ENCODE measurements around the gene UBE2S. TPM values are rescaled to one million over a fixed set of nuclear protein-coding genes. Genes with fewer than 3 reads are reported as not detected.
A peak's percentile ranks its signal among the peaks of the same experiment; 100 is the strongest.
"Not testable (repeated sequence)": the region's sequence is repeated elsewhere in the genome, so short reads cannot be mapped to it uniquely, and the experiment has no call there.

UBE2S gene
- polyA plus RNA-seq, 1 experiment, result 28.9 TPM

- H3K4me3 ChIP-seq (ENCODE audit: low read depth, low read length), result no peak overlapping the region; the same call in 1 of the 2 replicates
- no peak overlapping the region for H3K27ac ChIP-seq (ENCODE audit: low read depth, low read length)
- peaks cover 28% of the 10 kb centered on the region for H3K27me3 ChIP-seq (ENCODE audit: control insufficient read depth, insufficient read depth, low read length)
- POLR2A ChIA-PET, result interaction anchor here (0.6 to 1.0 kb wide), 4 partner anchors 32 to 114 kb away, joined by 3 to 8 read pairs (median 4); partner anchors contain the start of genes NAT14 and UBE2S
- DNase-seq (ENCODE audit: low read depth, low spot score), result peak; percentile 27
- CTCF ChIA-PET, result interaction anchor here (0.6 to 2.3 kb wide), 6 partner anchors 15 to 312 kb away, joined by 3 to 13 read pairs (median 6); no protein-coding TSS in a partner anchor
- no peak for TF ChIP-seq CTCF (IDR thresholded peaks at IDR 0.05; ENCODE audit: low read depth, low read length)
- H3K9me3 ChIP-seq (ENCODE audit: control insufficient read depth, insufficient read depth, low read length), result peaks cover 7% of the 10 kb centered on the region; the same call in 1 of the 2 replicates
Measured at GRCh38 chr19:55452749-55453346, 45.3 kb upstream of the UBE2S start.

- H3K4me3 ChIP-seq (ENCODE audit: low read depth, low read length), result peak overlapping the region; percentile 25
- CTCF ChIA-PET, result interaction anchor here (2.1 to 2.3 kb wide), 2 partner anchors 15 to 311 kb away, joined by 6 to 13 read pairs; no protein-coding TSS in a partner anchor
Measured at GRCh38 chr19:55451965-55452748, 44.6 kb upstream of the UBE2S start.

GRCh38 chr19:55451163-55451964 is 43.8 kb upstream of the UBE2S start:
- Histone ChIP-seq H3K4me3 (ENCODE audit: low read depth, low read length) (peak overlapping the region; percentile 13; the same call in 1 of the 2 replicates), H3K27ac (ENCODE audit: low read depth, low read length) (no peak overlapping the region), H3K9me3 (ENCODE audit: control insufficient read depth, insufficient read depth, low read length) (peaks cover 7% of the 10 kb centered on the region; the same call in 1 of the 2 replicates), H3K27me3 (ENCODE audit: control insufficient read depth, insufficient read depth, low read length) (peaks cover 41% of the 10 kb centered on the region)
- ChIA-PET CTCF (interaction anchor here (2.1 kb wide), 1 partner anchor 16 kb away, joined by 6 read pairs; no protein-coding TSS in a partner anchor), POLR2A (no interaction called here)
- DNase-seq (ENCODE audit: low read depth, low spot score), result no peak
- TF ChIP-seq CTCF (IDR thresholded peaks at IDR 0.05; ENCODE audit: low read depth, low read length), result no peak

More at GRCh38 chr19:55451965-55452748, 44.6 kb upstream of the UBE2S start:
- H3K27me3 ChIP-seq (ENCODE audit: control insufficient read depth, insufficient read depth, low read length), result peaks cover 33% of the 10 kb centered on the region
- peaks cover 7% of the 10 kb centered on the region; the same call in 1 of the 2 replicates for H3K9me3 ChIP-seq (ENCODE audit: control insufficient read depth, insufficient read depth, low read length)
- no peak for DNase-seq (ENCODE audit: low read depth, low spot score)
- no peak for TF ChIP-seq CTCF (IDR thresholded peaks at IDR 0.05; ENCODE audit: low read depth, low read length)
- H3K27ac ChIP-seq (ENCODE audit: low read depth, low read length), result no peak overlapping the region
- POLR2A ChIA-PET, result interaction anchor here (1.0 kb wide), 1 partner anchor 45 kb away, joined by 8 read pairs; the partner anchor contains the start of gene UBE2S

GRCh38 chr19:55449469-55449868 is 41.9 kb upstream of the UBE2S start:
- POLR2A ChIA-PET, result interaction anchor here (1.3 kb wide), 1 partner anchor 42 kb away, joined by 4 read pairs; the partner anchor contains the start of gene UBE2S
- Histone ChIP-seq H3K27ac (ENCODE audit: low read depth, low read length) (no peak overlapping the region), H3K27me3 (ENCODE audit: control insufficient read depth, insufficient read depth, low read length) (peaks cover 54% of the 10 kb centered on the region), H3K4me3 (ENCODE audit: low read depth, low read length) (no peak overlapping the region), H3K9me3 (ENCODE audit: control insufficient read depth, insufficient read depth, low read length) (peaks cover 7% of the 10 kb centered on the region; the same call in 1 of the 2 replicates)
- CTCF ChIA-PET, result interaction anchor here (0.5 kb wide), 1 partner anchor 180 kb away, joined by 3 read pairs; no protein-coding TSS in a partner anchor
- no peak for DNase-seq (ENCODE audit: low read depth, low spot score)
- TF ChIP-seq CTCF (IDR thresholded peaks at IDR 0.05; ENCODE audit: low read depth, low read length), result no peak

GRCh38 chr19:55448175-55448490 is 40.5 kb upstream of the UBE2S start:
- POLR2A ChIA-PET; CTCF ChIA-PET; H3K4me3 ChIP-seq (ENCODE audit: low read depth, low read length); H3K27ac ChIP-seq (ENCODE audit: low read depth, low read length); DNase-seq (ENCODE audit: low read depth, low spot score); H3K9me3 ChIP-seq (ENCODE audit: control insufficient read depth, insufficient read depth, low read length): not testable (repeated sequence)
- peaks cover 64% of the 10 kb centered on the region for H3K27me3 ChIP-seq (ENCODE audit: control insufficient read depth, insufficient read depth, low read length)
